ENCODE data around the gene BABAM2.
A peak's percentile ranks its signal among the peaks of the same experiment; 100 is the strongest.

Gene BABAM2

DNA sequence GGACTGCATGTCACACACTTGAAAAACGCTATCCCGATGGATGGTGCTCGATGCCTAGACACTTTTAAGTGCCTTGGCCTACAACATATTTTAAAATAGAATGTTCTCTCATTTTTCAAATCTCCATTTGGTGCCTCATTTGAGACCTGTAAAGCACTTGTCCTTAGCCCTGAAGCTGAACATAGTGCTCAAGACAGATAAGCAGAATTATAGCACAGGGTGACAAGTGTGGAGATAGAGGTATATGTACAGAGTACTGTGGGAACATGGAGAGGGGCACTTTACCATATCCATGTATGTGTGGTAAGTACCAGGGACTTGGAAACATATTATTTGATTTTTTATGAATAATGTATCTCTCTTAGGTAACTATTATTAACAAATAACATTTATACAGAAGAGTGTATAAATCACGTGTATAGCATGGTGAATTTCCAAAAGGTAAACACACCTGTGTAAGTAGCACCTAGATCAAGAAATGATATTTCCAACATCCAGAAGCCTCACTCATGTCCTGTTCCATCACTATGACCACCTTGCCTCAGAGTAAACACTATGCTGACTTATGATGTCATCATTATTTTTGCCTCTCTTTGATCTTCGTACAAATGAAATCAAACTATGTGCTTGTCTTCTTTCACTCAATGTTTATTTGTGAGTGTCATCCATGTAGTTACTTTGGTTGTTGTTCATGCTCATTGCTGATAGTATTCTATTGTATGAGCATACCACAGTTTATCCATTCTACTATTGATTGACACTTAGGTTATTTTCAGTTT is 103.6 kb downstream of the BABAM2 start:
- no peak for DNase-seq (ENCODE audit: low read depth)
- in situ Hi-C loops (cut with HindIII; ENCODE audit: low sequenced_read_pairs) = no loop called here
- TF ChIP-seq, protein P1, sequence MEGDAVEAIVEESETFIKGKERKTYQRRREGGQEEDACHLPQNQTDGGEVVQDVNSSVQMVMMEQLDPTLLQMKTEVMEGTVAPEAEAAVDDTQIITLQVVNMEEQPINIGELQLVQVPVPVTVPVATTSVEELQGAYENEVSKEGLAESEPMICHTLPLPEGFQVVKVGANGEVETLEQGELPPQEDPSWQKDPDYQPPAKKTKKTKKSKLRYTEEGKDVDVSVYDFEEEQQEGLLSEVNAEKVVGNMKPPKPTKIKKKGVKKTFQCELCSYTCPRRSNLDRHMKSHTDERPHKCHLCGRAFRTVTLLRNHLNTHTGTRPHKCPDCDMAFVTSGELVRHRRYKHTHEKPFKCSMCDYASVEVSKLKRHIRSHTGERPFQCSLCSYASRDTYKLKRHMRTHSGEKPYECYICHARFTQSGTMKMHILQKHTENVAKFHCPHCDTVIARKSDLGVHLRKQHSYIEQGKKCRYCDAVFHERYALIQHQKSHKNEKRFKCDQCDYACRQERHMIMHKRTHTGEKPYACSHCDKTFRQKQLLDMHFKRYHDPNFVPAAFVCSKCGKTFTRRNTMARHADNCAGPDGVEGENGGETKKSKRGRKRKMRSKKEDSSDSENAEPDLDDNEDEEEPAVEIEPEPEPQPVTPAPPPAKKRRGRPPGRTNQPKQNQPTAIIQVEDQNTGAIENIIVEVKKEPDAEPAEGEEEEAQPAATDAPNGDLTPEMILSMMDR (IDR thresholded peaks at IDR 0.05; ENCODE audit: low read depth, low read length, missing control alignments) = no peak
- H3K4me3 ChIP-seq (ENCODE audit: low read depth, low read length) = no peak overlapping the region

DNA sequence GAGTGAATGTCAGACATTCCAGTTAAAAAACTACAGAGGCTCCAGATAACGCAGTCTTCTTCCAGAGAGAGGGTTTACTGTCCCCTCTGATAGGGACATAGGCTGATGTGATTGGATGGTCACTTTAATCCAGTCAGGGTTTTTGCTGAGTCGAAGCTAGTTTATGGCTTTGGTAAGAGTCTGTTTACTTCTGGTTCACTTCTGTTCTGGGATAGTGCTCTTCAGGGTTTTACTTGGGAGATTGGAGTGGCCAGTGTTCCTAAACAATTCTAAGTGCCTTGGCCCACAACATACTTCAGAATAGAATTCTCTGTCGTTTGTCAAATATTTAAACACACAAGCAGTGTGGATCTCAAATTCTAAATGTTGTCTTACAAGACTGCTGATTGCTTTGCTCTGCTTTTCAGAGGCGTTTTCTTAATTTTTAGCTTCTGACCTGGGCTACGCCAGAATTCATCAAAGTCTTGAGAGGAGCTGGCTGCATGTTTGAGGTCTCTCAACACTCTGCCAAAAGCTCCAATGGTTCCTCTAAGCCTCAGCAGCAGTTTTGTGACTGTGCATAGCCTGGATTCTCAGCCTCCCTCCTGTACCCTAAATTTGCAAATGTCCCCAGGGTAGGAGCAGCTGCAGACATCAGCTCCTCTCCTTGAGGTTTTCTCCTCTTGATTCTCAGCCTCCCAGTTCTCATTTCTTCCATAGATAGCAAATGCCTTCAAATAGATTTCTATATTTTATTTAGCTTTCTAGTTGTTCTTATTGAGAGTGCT is 105.8 kb downstream of the BABAM2 start:
- DNase-seq (ENCODE audit: low read depth) = no peak
- no peak overlapping the region for H3K4me3 ChIP-seq (ENCODE audit: low read depth, low read length)
- in situ Hi-C loops (cut with HindIII; ENCODE audit: low sequenced_read_pairs) = no loop called here
- TF ChIP-seq, protein P1 (IDR thresholded peaks at IDR 0.05; ENCODE audit: low read depth, low read length, missing control alignments) = no peak

- H3K4me3 ChIP-seq (ENCODE audit: low read depth, low read length) = no peak overlapping the region
- DNase-seq (ENCODE audit: low read depth) = no peak
- TF ChIP-seq, protein P1 (IDR thresholded peaks at IDR 0.05; ENCODE audit: low read depth, low read length, missing control alignments) = no peak
- in situ Hi-C loops (cut with HindIII; ENCODE audit: low sequenced_read_pairs) = no loop called here
Observed at GRCh38 chr2:28000287-28000686, 109.8 kb downstream of the BABAM2 start.

- TF ChIP-seq, protein P1 (IDR thresholded peaks at IDR 0.05; ENCODE audit: low read depth, low read length, missing control alignments) = no peak
- no peak overlapping the region for H3K4me3 ChIP-seq (ENCODE audit: low read depth, low read length)
- in situ Hi-C loops (cut with HindIII; ENCODE audit: low sequenced_read_pairs) = no loop called here
- no peak for DNase-seq (ENCODE audit: low read depth)
Observed at GRCh38 chr2:28002181-28002580, 111.7 kb downstream of the BABAM2 start.

DNA sequence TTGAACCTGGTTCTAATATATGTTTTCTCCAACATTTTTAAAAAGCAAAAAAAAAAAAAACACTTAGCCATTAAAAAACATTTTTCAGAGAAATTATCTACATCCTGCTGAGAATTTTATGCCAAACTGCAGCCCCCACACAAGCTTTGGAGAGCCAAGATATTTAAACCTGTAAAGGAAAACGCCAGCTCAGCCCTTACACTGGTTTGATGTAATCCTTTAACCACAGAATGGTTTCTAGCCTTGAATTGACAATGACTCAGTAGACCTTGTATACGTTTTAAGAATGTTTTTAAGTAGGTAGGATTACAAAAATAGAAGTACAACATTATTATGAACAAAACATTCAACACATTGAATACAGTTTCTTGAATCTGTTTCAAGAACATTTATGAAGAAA is 113.6 kb downstream of the BABAM2 start:
- peak; percentile 91 for DNase-seq (ENCODE audit: low read depth)
- H3K4me3 ChIP-seq (ENCODE audit: low read depth, low read length) = no peak overlapping the region
- in situ Hi-C loops (cut with HindIII; ENCODE audit: low sequenced_read_pairs) = no loop called here
- TF ChIP-seq, protein P1 (IDR thresholded peaks at IDR 0.05; ENCODE audit: low read depth, low read length, missing control alignments) = no peak

GRCh38 chr2:28009732-28010131 is 119.2 kb downstream of the BABAM2 start:
- TF ChIP-seq, protein P1 (IDR thresholded peaks at IDR 0.05; ENCODE audit: low read depth, low read length, missing control alignments) = no peak
- DNase-seq (ENCODE audit: low read depth) = no peak
- in situ Hi-C loops (cut with HindIII; ENCODE audit: low sequenced_read_pairs) = no loop called here
- no peak overlapping the region for H3K4me3 ChIP-seq (ENCODE audit: low read depth, low read length)

Measured in astrocyte of the cerebellum (primary cell).